GM12873 (cell line): ENCODE data around the gene SLC25A24.

Source experiments
- CTCF ChIP-seq: IDR thresholded peaks from 2 replicates; pipeline ENCODE4 v1.5.1; 2012; ENCODE audit warnings: low read depth, mild to moderate bottlenecking, moderate library complexity, low read length, control low read depth; ENCODE audit not compliant: insufficient read depth; ENCODE audit errors: missing control alignments

The SLC25A24 gene

GRCh38 chr1:108201687-108202086, 1.5 kb upstream of the SLC25A24 start:
- no peak for TF ChIP-seq CTCF

DNA sequence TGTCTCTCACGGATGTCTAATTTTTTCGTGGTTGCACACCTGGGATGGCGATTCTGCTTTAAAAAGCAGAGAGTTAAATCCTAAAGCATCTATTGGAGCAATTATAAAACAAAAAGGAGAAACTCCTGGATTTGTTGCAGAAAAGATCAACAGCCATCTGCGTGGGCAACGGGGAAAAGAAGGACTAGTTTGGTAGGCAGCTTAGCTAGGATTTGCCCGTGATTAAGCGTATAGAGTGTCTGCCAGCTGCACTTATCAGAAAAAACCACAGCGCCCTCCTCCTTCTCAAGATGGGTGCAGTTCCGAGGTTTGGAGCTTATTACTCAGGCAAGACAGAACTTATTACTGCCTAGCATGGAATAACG, 526 bp upstream of the SLC25A24 start:
- peak; percentile 4 for TF ChIP-seq CTCF

GRCh38 chr1:108199201-108199691, 897 bp downstream of the SLC25A24 start:
- no peak for TF ChIP-seq CTCF

DNA sequence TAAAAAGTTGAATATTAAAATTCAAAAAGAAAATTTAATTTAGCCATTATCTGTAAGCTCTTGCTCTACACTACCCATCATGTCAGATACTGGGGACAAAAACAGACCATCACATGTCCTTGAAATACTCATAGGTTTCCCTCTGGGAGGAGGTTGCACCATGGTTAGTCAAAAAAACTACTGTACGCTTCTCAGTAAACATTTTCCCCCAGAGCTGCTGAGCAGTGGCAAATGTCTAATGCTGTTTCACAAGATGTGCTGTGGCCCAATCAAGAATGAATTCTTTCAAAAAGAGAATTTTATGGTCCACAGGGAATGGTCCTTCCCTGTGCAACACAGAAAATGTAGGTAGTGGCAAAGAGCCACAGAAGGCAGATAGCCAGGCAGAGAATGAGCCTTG, 6.1 kb downstream of the SLC25A24 start:
- TF ChIP-seq CTCF, result no peak

DNA sequence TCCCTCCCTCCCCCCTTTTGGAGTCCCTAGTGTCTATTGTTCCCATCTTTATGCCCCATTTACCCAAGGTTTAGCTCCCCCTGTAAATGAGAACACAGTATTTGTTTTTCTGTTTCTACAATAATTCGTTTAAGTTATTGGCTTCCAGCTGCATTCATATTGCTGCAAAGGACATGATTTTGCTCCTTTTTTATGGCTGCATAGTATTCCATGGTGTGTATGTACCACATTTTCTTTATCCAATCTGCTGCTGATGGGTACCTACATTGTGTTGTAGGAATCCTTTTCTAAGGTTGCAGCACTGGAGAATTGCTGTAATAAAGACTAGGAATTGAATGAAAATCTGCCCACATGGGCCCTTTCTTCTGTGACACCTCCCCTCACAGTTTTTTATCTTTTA, 6.8 kb downstream of the SLC25A24 start:
- no peak for TF ChIP-seq CTCF

DNA sequence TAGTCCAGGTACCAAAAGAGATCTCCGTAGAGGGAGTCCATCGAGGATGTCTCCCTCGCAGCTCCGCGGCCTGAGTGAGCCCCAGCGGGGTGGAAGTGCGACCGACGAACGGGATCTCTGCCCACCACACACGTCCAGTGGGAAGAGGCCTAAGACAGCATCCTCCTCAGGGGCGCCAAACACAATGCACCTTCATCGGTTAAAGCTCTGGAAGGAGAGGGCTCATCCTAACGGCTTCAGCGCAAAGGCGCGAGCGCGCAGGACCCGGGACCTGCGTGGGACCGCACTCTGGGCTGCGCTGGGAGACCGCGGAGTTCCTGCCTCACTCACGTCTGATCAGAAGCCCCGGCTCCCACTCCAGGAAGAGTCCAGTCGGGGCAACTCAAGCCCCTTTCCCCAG, 7.6 kb downstream of the SLC25A24 start:
- no peak for TF ChIP-seq CTCF

DNA sequence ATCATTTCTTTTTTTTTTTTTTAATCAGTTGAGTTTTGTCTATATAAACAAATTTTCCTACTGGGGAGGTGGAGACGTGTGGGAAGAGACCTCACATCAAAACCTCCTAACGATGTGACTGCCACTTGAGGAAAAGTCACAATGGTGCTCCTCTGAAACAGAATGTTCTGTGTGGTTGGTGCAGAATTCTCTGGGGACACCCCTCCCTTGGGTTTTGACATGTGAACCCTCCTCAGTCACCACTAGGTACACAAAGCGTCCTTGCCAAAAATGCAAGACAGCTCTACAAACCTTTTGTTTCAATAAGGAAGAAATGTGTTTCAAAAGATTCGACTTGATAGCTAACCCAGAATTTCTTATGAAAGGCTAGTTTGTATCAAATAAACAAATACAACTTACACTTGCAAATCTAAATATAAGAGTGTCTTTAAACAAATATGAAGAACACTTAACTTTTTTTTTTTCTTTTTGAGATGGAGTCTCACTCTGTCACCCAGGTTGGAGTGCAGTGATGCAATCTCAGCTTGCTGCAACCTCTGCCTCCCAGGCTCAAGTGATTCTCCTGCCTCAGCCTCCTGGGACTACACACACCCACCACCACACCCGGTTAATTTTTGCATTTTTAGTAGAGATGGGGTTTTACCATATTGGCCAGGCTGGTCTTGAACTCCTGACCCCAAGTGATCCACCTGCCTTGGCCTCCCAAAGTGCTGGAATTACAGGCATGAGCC, 9.3 kb downstream of the SLC25A24 start:
- TF ChIP-seq CTCF, result no peak
